ENCODE measurements around the gene BUB3.

DNA sequence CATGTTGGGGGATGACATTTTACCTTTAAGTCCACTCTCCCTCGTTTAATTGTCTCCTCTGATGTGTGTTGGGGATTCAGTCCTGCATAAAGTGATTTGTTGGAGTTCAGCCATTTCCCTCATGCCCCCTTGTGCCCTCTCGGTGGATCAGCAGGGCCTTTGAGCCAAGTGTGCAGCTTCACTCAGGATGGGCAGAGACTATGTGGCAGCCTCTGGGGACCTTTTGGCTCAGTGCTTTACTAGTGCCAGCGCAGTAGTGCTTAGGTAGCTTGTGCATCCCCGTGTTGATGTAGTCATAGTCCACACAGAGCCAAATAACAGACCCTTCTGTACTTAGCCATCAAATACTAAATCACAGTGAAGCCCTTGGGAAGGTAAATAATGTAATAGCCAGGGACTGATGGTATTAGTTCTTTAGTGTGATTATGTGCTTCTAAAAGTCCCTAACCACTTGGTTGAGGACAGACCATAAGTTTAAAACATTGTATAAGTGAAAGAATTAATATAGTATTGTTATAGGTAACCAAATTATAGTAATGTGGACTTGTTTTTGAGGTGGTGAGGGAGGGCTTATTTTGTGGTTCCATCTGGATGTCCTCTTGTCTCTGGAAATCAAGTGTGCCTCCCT is 11.4 kb downstream of the BUB3 start:
- TF ChIP-seq, protein P1, sequence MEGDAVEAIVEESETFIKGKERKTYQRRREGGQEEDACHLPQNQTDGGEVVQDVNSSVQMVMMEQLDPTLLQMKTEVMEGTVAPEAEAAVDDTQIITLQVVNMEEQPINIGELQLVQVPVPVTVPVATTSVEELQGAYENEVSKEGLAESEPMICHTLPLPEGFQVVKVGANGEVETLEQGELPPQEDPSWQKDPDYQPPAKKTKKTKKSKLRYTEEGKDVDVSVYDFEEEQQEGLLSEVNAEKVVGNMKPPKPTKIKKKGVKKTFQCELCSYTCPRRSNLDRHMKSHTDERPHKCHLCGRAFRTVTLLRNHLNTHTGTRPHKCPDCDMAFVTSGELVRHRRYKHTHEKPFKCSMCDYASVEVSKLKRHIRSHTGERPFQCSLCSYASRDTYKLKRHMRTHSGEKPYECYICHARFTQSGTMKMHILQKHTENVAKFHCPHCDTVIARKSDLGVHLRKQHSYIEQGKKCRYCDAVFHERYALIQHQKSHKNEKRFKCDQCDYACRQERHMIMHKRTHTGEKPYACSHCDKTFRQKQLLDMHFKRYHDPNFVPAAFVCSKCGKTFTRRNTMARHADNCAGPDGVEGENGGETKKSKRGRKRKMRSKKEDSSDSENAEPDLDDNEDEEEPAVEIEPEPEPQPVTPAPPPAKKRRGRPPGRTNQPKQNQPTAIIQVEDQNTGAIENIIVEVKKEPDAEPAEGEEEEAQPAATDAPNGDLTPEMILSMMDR (IDR thresholded peaks at IDR 0.05), result peak; percentile 30
- no peak for TF ChIP-seq EZH2 (IDR thresholded peaks at IDR 0.05)

Measured in neural progenitor cell (in vitro differentiated cells).